HL-60 (cell line): ENCODE measurements around the gene IRX6.

Experiments used
- DNase-seq, 2 experiments: peaks; one replicate each; pipeline ENCODE4 v3.0.0-alpha.2; 2010 to 2020; ENCODE audit warnings: low read depth in 1 of 2, low spot score in 1 of 2
- H3K27ac ChIP-seq: fragments of 250-450 bp; sonication (Bioruptor Pico); replicated peaks from 2 replicates; pipeline ENCODE4 v1.5.1; 2020; ENCODE audit warnings: mild to moderate bottlenecking, moderate library complexity
- H3K27me3 ChIP-seq: fragments of 250-450 bp; sonication (Bioruptor Pico); 2 replicates; pipeline ENCODE4 v1.5.1; 2021; ENCODE audit warnings: mild to moderate bottlenecking, moderate library complexity; ENCODE audit not compliant: insufficient read depth, poor library complexity, severe bottlenecking
- H3K4me3 ChIP-seq: replicated peaks from 2 replicates; pipeline ENCODE4 v1.5.1; 2011; ENCODE audit warnings: mild to moderate bottlenecking, control low read depth, low read length; ENCODE audit not compliant: insufficient read depth
- GABPA ChIP-seq: IDR thresholded peaks from 2 replicates; pipeline ENCODE4 v1.6.1; 2012; ENCODE audit warnings: low read depth
- POLR2AphosphoS5 ChIP-seq: IDR thresholded peaks from 2 replicates; pipeline ENCODE4 v1.6.1; 2012; ENCODE audit warnings: low read depth
- SPI1 ChIP-seq: IDR thresholded peaks from 2 replicates; pipeline ENCODE4 v1.6.1; 2012; ENCODE audit warnings: low read depth, mild to moderate bottlenecking, borderline replicate concordance
- TF ChIP-seq, protein P1 (sequence below): IDR thresholded peaks from one replicate; pipeline ENCODE4 v1.5.1; 2011; ENCODE audit warnings: low read length, control low read depth, inconsistent platforms; ENCODE audit not compliant: insufficient read depth
- TF ChIP-seq, protein P2 (sequence below): IDR thresholded peaks from 2 replicates; pipeline ENCODE4 v1.6.1; 2012; ENCODE audit warnings: low read depth; ENCODE audit not compliant: insufficient replicate concordance

IRX6 gene

DNA sequence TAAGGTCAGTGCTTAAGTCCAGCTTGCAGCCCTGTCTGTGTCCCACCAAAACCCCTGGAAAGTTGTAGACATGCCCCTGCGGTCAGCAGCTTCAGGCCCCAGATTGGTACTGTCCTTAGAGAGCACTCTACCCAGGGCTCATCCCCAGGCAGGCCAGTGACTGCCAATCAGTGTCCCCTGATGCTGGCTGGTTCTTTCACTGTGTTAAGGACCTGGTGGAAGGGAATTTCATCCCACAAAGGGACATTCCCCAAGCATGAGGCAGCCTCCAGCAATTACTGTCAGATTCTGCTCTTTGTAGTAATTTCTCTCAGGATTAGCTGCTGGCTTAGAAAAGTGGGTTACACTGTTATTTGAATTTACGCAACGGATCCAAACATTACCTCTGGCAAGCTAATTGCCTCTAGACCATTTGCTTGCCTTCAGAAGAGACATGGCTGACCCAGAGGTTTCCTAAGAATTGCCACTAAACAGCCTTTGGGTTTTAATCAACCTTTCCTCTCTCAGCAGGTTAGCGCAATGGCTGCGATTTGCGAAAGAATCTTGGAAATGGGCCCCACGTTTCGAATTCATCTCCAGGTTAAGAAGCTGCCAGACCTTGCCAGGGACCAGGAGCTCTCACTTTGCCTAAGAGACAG, 5.9 kb downstream of the IRX6 start:
- DNase-seq = no peak
- peaks cover 23% of the 10 kb centered on the region for H3K27me3 ChIP-seq

DNA sequence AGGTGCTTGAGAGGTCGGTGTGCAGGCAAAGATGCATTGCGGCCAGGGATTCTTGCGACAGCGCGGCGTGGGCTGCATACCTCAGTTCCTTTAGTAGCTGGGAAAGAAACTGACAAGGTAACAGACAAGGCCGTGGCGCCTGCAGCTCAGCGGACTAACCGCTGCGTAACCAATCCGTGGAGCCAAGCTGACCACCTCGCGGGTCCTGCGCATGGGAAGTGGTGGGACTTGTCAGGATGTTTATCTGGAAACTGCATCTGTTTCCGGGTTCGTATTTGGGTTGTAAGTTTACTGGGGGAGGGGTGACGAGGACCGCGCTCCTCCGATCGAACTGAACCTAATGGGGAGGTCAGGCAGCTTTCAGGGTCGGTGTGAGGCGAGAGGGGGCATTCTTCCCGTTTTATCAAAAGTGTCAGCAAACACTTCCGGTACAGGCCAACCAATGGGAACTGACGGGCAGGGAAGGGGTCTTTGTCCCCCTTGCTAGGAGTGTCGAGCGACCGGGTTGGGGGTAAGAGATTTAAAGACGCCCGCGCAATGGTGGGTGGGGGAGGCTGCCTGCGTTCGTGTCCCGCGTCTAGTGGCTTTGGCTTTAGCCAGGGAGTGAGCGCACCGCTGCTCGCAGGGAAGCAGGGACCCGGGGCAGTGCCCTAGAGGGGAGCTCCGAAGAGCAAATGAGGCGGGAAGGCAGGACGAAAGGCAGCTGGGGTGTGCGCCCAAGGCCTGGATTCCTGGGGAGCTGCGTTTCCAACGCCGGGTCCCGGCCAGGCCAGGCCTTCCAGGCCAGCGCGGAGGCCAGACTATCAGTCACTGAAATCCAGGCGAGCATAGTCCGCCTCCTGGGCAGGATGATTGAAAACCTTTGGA, 7.0 kb downstream of the IRX6 start:
- Histone ChIP-seq H3K4me3 (no peak overlapping the region), H3K27ac (no peak overlapping the region), H3K27me3 (peaks cover 14% of the 10 kb centered on the region)
- DNase-seq = no peak
- TF ChIP-seq POLR2AphosphoS5 (no peak), SPI1 (no peak), GABPA (no peak)

More for the DNA sequence above, 5.9 kb downstream of the IRX6 start:
- Histone ChIP-seq H3K27ac (no peak overlapping the region), H3K4me3 (no peak overlapping the region)
- TF ChIP-seq, protein P1, sequence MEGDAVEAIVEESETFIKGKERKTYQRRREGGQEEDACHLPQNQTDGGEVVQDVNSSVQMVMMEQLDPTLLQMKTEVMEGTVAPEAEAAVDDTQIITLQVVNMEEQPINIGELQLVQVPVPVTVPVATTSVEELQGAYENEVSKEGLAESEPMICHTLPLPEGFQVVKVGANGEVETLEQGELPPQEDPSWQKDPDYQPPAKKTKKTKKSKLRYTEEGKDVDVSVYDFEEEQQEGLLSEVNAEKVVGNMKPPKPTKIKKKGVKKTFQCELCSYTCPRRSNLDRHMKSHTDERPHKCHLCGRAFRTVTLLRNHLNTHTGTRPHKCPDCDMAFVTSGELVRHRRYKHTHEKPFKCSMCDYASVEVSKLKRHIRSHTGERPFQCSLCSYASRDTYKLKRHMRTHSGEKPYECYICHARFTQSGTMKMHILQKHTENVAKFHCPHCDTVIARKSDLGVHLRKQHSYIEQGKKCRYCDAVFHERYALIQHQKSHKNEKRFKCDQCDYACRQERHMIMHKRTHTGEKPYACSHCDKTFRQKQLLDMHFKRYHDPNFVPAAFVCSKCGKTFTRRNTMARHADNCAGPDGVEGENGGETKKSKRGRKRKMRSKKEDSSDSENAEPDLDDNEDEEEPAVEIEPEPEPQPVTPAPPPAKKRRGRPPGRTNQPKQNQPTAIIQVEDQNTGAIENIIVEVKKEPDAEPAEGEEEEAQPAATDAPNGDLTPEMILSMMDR = no peak
- TF ChIP-seq SPI1 (no peak), GABPA (no peak), POLR2AphosphoS5 (no peak)
- TF ChIP-seq, protein P2, sequence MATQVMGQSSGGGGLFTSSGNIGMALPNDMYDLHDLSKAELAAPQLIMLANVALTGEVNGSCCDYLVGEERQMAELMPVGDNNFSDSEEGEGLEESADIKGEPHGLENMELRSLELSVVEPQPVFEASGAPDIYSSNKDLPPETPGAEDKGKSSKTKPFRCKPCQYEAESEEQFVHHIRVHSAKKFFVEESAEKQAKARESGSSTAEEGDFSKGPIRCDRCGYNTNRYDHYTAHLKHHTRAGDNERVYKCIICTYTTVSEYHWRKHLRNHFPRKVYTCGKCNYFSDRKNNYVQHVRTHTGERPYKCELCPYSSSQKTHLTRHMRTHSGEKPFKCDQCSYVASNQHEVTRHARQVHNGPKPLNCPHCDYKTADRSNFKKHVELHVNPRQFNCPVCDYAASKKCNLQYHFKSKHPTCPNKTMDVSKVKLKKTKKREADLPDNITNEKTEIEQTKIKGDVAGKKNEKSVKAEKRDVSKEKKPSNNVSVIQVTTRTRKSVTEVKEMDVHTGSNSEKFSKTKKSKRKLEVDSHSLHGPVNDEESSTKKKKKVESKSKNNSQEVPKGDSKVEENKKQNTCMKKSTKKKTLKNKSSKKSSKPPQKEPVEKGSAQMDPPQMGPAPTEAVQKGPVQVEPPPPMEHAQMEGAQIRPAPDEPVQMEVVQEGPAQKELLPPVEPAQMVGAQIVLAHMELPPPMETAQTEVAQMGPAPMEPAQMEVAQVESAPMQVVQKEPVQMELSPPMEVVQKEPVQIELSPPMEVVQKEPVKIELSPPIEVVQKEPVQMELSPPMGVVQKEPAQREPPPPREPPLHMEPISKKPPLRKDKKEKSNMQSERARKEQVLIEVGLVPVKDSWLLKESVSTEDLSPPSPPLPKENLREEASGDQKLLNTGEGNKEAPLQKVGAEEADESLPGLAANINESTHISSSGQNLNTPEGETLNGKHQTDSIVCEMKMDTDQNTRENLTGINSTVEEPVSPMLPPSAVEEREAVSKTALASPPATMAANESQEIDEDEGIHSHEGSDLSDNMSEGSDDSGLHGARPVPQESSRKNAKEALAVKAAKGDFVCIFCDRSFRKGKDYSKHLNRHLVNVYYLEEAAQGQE = no peak

DNA sequence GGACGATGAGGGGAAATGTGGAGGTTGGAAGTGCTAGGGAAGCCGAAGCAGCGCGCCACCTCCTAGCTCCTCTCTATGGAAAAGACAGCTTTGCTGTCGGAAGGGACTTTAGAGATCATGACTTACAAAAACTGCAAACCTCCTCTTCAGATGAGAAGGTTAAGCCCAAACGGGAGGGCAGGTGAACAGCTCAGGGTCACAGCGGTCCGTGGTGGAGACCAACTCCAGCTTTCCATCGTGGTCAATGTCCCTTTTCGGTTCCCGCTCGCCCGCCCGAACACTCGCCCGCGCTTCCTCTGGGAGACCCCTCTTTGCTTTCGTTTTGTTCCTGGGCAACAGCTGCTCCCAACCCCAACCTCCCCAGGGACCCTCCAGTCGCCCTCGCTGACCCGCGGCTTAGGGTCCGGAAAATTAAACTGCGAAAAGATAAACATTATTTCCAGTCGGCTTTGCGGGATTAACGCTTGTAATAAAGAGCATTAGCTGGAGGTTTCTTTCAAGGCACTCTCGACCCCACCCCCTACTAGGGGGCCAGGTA, 7.7 kb downstream of the IRX6 start:
- TF ChIP-seq, protein P1 = no peak
- no peak for TF ChIP-seq POLR2AphosphoS5
- no peak for TF ChIP-seq SPI1
- TF ChIP-seq, protein P2 = no peak
- TF ChIP-seq GABPA = no peak
- DNase-seq = no peak
- Histone ChIP-seq H3K27me3 (peaks cover 11% of the 10 kb centered on the region), H3K27ac (no peak overlapping the region), H3K4me3 (no peak overlapping the region)

DNA sequence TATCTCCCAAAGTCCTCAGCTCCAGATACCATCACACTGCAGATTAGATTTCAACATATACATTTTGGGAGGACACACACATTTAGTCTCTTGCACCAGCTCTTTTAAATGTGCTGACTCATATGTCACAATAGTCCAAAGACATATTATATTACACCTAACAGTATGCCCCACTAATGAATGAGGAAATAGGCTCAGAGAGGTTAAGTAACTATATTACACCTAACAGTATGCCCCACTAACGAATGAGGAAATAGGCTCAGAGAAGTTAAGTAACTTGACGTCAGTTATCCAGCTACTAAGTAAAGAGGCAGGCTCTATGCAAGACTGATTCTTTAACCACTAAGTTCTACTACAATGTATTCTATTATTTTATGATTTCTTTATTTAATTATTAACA, 9.7 kb downstream of the IRX6 start:
- peak overlapping the region; percentile 47 for H3K27ac ChIP-seq
- H3K27me3 ChIP-seq = peaks cover 3% of the 10 kb centered on the region
- DNase-seq = peak; percentile 66 to 93
- no peak for TF ChIP-seq GABPA
- no peak for TF ChIP-seq POLR2AphosphoS5
- TF ChIP-seq SPI1 = no peak
- TF ChIP-seq, protein P1 = no peak
- TF ChIP-seq, protein P2 = no peak
- no peak overlapping the region for H3K4me3 ChIP-seq
